Measurements from ENCODE around the gene SLC30A7. TPM values are rescaled to one million over a fixed set of nuclear protein-coding genes. Genes with fewer than 3 reads are reported as not detected.

The SLC30A7 gene
- polyA plus RNA-seq, 1 of the 3 experiments (the other 2 are of a cell fraction): 4.0 TPM

DNA sequence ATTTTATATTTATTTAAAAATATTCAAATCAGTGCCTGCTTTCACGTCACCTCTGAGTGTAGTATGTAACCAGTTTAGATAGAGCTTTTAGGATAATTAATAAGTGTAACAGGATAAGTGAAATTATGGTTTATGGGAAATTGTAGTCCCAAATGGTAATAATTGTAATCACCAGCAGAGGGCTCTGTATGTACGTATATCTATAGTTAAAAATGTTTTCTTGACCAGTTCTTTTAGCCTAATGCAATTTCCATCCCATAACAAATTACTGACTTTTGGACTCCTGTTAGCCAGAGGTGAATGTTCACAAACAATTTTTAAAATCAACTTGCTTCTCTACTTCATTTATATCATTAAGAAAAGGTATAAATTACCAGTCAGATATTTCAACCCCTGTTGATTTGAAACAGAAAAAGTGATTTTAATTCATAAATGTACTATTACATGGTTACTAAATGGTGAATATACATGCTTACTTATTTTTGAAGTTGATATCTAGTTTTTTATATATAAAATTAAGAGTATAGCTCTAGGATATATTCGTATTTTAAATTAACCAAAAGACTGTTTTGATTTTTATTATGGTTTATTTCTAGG lies 25.3 kb downstream of the SLC30A7 start:
- no peaks in the 10 kb centered on the region for H3K9me3 ChIP-seq
- no peaks in the 10 kb centered on the region for H3K27me3 ChIP-seq (ENCODE audit: insufficient read depth)
- peak; percentile 44 for DNase-seq
- H3K79me2 ChIP-seq (ENCODE audit: insufficient read depth): peaks cover 6% of the 10 kb centered on the region
- 34% methylated on average over 3 of the region's 3 CpGs for WGBS (ENCODE audit: low lambda C conversion rate)
- H3K4me1 ChIP-seq (ENCODE audit: control insufficient read depth in 1 of 2, insufficient read depth in 2 of 2, low read depth in 1 of 2, low read length in 1 of 2): peaks cover 0 to 5% of the 10 kb centered on the region in 2 experiments; a peak in 1 of 4 replicates
- H3K4me2 ChIP-seq: no peak overlapping the region
- ChIA-PET POLR2A (no interaction called here), CTCF (interaction anchor here (0.6 to 6.0 kb wide), 17 partner anchors 12 to 498 kb away, joined by 3 to 67 read pairs (median 4); no protein-coding TSS in a partner anchor)
- H3K27ac ChIP-seq (ENCODE audit: low read depth in 2 of 2, low read length in 1 of 2): no peak overlapping the region
- H4K20me1 ChIP-seq (ENCODE audit: insufficient read depth): no peaks in the 10 kb centered on the region
- H2AFZ ChIP-seq (ENCODE audit: low read depth): no peak overlapping the region
- TF ChIP-seq FOSL2 (IDR thresholded peaks at IDR 0.05; ENCODE audit: borderline replicate concordance, low read depth): no peak
- TF ChIP-seq, protein P1, sequence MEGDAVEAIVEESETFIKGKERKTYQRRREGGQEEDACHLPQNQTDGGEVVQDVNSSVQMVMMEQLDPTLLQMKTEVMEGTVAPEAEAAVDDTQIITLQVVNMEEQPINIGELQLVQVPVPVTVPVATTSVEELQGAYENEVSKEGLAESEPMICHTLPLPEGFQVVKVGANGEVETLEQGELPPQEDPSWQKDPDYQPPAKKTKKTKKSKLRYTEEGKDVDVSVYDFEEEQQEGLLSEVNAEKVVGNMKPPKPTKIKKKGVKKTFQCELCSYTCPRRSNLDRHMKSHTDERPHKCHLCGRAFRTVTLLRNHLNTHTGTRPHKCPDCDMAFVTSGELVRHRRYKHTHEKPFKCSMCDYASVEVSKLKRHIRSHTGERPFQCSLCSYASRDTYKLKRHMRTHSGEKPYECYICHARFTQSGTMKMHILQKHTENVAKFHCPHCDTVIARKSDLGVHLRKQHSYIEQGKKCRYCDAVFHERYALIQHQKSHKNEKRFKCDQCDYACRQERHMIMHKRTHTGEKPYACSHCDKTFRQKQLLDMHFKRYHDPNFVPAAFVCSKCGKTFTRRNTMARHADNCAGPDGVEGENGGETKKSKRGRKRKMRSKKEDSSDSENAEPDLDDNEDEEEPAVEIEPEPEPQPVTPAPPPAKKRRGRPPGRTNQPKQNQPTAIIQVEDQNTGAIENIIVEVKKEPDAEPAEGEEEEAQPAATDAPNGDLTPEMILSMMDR (IDR thresholded peaks at IDR 0.05): peak; percentile 75
- TF ChIP-seq RCOR1 (IDR thresholded peaks at IDR 0.05; ENCODE audit: low read length): no peak
- peak; percentile 65 for TF ChIP-seq SMC3 (IDR thresholded peaks at IDR 0.05; ENCODE audit: low read depth, low read length)
- no peak for TF ChIP-seq NRF1 (IDR thresholded peaks at IDR 0.05; ENCODE audit: low read depth, low read length)
- no peak for TF ChIP-seq TAF1 (IDR thresholded peaks at IDR 0.05; ENCODE audit: borderline replicate concordance, low read depth, low read length)
- no peak for TF ChIP-seq RXRA (IDR thresholded peaks at IDR 0.05; ENCODE audit: borderline replicate concordance, low read depth)
- TF ChIP-seq JUND (IDR thresholded peaks at IDR 0.05): no peak
- TF ChIP-seq, protein P2, sequence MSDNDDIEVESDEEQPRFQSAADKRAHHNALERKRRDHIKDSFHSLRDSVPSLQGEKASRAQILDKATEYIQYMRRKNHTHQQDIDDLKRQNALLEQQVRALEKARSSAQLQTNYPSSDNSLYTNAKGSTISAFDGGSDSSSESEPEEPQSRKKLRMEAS (IDR thresholded peaks at IDR 0.05; ENCODE audit: low read depth): no peak
- no peak for TF ChIP-seq ELF1 (IDR thresholded peaks at IDR 0.05)
- TF ChIP-seq, protein P3, sequence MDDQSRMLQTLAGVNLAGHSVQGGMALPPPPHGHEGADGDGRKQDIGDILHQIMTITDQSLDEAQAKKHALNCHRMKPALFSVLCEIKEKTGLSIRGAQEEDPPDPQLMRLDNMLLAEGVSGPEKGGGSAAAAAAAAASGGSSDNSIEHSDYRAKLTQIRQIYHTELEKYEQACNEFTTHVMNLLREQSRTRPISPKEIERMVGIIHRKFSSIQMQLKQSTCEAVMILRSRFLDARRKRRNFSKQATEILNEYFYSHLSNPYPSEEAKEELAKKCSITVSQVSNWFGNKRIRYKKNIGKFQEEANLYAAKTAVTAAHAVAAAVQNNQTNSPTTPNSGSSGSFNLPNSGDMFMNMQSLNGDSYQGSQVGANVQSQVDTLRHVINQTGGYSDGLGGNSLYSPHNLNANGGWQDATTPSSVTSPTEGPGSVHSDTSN (IDR thresholded peaks at IDR 0.05): no peak
- no peak for TF ChIP-seq EZH2phosphoT487 (IDR thresholded peaks at IDR 0.05; ENCODE audit: borderline replicate concordance, low read depth)
- no peak for TF ChIP-seq RFX5 (IDR thresholded peaks at IDR 0.05; ENCODE audit: low read length)
- peak; percentile 80 for TF ChIP-seq RAD21 (IDR thresholded peaks at IDR 0.05; ENCODE audit: low read length)
- no peak for TF ChIP-seq CHD2 (IDR thresholded peaks at IDR 0.05; ENCODE audit: low read length, partially characterized antibody)
- TF ChIP-seq FOXM1 (IDR thresholded peaks at IDR 0.05; ENCODE audit: low read depth): no peak
- TF ChIP-seq, protein P4, sequence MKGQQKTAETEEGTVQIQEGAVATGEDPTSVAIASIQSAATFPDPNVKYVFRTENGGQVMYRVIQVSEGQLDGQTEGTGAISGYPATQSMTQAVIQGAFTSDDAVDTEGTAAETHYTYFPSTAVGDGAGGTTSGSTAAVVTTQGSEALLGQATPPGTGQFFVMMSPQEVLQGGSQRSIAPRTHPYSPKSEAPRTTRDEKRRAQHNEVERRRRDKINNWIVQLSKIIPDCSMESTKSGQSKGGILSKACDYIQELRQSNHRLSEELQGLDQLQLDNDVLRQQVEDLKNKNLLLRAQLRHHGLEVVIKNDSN (IDR thresholded peaks at IDR 0.05; ENCODE audit: borderline replicate concordance, low read depth): no peak
- no peak for TF ChIP-seq GATA2 (CRISPR knock-in tag; IDR thresholded peaks at IDR 0.05)
- no peak for TF ChIP-seq FOXJ3 (CRISPR knock-in tag; IDR thresholded peaks at IDR 0.05)
- TF ChIP-seq, protein P5, sequence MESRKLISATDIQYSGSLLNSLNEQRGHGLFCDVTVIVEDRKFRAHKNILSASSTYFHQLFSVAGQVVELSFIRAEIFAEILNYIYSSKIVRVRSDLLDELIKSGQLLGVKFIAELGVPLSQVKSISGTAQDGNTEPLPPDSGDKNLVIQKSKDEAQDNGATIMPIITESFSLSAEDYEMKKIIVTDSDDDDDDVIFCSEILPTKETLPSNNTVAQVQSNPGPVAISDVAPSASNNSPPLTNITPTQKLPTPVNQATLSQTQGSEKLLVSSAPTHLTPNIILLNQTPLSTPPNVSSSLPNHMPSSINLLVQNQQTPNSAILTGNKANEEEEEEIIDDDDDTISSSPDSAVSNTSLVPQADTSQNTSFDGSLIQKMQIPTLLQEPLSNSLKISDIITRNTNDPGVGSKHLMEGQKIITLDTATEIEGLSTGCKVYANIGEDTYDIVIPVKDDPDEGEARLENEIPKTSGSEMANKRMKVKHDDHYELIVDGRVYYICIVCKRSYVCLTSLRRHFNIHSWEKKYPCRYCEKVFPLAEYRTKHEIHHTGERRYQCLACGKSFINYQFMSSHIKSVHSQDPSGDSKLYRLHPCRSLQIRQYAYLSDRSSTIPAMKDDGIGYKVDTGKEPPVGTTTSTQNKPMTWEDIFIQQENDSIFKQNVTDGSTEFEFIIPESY (IDR thresholded peaks at IDR 0.05; ENCODE audit: borderline replicate concordance, low read depth): no peak
- no peak for TF ChIP-seq POLR2AphosphoS5 (IDR thresholded peaks at IDR 0.05; ENCODE audit: low read depth, low read length)
- TF ChIP-seq EP300 (IDR thresholded peaks at IDR 0.05; ENCODE audit: borderline replicate concordance in 1 of 2, low read depth in 1 of 2, low read length in 1 of 2): no peak
- no peak overlapping the region for H3K9ac ChIP-seq
- no peak overlapping the region for H3K4me3 ChIP-seq (ENCODE audit: low read depth in 2 of 2, low read length in 1 of 2)
- peaks cover 19% of the 10 kb centered on the region for H3F3A ChIP-seq (replicated peaks; ENCODE audit: insufficient read depth)
- H3K36me3 ChIP-seq (replicated peaks in 1 of 2; ENCODE audit: control insufficient read depth in 1 of 2, insufficient read depth in 2 of 2, low read length in 1 of 2): peaks cover 72 to 78% of the 10 kb centered on the region in 2 experiments
- H3K9me2 ChIP-seq: no peaks in the 10 kb centered on the region
